HG03565 (cell line): ENCODE results near the gene TM7SF3.
"Not testable (repeated sequence)": the region's sequence is repeated elsewhere in the genome, so short reads cannot be mapped to it uniquely, and the experiment has no call there.

ENCODE experiments used
- ATAC-seq: cut with Tn5 transposase; IDR thresholded peaks from one replicate; pipeline ENCODE4 v1.9.1; 2021; ENCODE audit warnings: mild to moderate bottlenecking, moderate library complexity; ENCODE audit not compliant: unreplicated experiment

Gene TM7SF3

DNA sequence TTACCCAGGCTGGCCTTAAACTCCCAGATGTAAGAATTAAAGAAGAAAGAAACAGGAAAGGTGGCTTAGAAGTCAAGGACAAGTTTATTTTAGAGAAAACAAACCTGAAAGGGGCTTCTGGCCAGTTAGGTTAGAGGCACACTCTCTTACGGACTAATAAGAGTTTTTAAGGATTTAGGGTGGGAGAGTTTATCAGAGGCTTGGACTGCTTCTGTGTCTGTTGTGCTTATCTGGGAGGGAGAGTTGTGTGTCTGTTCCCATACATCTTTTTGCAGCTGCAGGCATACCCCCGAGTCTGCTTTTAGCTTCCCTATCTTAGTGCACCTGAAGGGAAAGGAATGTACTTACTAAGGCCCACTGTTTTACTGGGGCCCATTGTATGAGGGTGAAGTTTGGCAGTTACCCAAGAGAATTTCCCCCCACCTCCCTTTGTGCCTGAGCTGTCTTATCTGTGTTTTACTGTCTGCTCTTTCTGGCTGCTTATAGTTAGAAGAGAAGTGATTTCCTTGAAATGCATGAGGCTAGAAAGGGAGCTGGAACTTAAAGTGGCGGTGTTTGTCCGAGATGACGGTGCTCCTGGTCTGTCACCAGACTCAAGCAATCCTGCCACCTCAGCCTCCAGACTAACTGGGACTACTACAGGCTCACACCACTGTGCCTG is 3.1 kb upstream of the TM7SF3 start:
- not testable (repeated sequence) for ATAC-seq

DNA sequence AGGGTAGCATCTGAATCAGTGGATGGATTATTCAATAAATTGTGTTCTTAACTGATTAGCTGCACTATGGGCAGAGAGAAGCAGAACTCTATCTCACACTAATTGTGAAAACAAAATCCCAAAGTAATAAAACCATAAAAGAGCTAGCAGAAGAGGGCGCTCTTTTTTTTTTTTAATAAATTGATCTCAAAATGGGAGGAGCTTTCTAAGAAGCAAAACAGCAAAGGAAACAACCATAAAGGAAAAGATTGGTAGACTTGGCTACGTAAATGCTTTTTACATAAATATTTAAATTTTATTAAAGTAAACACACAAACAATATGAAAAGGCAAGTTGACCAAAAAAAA is 1.5 kb upstream of the TM7SF3 start:
- no peak for ATAC-seq

DNA sequence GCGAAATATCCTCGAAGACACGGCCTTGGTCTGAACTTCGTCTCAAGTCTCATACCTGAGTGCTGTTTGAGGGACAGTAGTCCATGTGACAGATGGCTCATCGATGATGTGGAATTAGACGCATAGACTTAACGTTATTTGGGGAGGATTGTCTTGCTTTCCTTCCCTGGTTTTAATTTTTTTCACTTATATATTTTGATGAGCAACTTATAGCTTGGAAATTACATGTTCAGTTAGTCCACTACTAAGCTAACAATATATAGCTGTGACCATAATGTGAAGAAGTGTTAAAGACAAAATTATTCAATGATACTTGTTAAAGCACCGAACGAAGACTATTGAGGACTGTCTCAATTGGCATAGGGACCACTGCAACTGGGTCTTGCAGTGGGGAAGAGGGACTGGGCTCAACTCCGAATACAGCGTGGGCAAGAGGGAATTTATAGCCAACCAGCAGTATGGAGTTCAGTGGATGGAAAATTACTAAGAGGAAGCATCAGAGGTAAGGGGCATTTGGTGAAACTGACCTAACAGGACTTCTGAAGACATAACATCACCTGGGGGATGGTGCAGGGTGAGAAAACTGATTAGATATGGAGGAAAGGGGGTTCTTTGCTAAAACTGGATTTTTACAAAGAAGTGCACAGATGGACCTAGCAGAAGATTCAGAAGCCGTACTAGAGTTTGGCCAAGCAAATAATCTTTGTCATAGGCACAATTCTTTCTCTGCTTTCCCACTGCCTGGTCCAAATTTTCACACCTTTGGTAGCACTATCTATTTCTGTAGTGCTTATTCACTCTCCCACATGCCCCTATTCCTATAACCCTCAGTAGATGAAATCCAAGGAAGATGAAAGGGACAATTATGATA is 910 bp upstream of the TM7SF3 start:
- no peak for ATAC-seq

DNA sequence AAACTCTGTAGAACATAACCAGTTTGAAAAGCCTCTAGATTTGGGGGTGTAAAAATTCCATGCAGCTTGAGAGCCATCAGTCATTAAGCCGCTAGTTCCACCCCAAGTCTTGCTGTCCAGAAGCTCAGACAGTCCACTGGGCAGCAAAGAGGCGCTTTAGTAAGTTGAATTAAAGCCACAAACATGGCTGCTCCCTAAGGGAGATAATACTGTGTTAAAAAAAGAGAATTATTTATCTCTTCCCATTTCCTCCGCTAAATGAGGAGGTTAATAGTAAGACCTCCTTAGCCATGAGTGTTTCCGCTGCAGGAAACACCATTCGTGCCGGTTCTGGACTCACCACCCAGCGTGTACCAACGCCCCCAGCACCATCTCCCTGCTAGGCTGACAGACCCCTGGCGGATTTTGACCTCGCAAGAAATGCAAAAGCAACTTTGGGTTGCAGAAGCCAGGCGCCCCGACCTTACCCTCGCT is 536 bp downstream of the TM7SF3 start:
- ATAC-seq: peak; percentile 5

DNA sequence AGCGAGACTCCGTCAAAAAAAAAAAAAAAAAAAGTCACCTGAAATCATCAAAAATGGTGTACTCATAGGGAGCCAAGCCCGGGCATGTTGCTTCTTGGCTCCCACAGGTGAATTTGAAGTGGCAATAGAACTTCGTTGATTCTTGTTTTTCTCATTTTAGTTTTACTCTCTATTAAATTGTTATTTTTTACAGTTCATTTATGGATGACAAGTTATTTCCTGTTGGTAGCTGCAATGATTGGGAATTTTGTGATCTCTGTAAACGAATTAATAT is 1.3 kb downstream of the TM7SF3 start:
- ATAC-seq: no peak

DNA sequence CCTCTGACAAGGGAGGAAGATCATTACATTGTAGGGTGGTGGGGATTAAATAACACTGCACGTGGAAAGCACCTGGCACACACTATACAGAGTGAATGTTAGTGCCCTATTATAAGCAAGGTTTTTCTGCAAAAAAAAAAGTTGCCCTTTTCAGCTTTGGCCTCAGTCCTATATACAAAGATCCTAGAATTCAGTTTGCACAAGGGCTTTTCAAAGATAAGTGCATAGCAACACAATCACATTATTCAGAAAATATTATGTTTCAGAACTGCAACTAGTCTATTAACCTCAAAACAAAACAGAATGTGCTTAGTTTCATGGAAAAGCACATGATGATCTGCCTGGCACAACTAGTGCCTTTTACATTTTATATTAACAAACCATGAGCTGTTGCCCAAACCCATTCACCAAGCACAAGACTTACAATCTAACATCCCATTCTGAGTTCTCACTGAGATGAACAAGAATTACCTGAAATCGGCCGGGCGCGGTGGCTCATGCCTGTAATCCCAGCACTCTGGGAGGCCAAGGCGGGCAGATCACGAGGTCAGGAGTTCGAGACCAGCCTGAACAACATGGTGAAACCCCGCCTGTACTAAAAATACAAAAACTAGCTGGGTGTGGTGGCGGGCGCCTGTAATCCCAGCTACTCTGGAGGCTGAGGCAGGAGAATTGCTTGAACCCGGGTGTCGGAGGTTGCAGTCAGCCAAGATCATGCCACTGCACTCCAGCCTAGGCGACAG is 1.8 kb downstream of the TM7SF3 start:
- ATAC-seq: no peak

DNA sequence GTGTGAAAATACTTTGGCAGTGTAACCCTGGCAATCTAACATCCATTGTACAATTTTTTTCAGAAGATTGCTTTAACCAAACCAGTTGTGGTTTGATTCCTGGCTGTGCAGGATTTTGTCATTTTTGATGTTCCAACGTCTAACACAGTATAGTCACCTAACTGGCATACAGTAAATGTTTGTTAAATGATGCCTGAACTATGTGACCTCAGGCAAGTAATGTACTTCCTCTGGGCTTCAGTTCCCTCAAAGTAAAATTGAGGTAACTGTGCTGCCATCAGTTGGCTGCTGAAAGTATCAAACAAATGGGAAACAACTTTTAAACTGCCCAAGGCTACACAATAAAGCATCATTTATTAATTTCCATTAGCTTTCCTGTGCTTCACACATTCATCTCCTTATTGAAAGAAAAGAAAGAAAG is 4.3 kb downstream of the TM7SF3 start:
- no peak for ATAC-seq

DNA sequence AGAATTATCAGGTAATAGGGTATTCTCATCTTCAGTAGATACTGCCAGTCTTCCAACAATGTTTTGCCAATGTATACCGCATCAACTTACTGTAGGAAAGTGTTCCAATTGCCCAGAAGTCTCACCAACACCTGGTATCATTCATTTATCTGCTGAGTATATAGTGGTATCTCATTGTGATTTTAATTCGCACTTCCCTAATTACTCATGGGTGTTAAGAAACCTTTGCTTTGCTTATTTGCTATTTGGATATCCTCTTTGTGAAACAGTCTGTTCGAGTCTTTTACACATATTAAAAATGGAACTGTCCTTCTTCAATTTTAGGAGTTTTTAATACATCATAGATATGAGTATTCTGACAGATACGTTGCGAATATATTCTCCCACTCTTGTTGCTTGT is 6.1 kb downstream of the TM7SF3 start:
- ATAC-seq: no peak

DNA sequence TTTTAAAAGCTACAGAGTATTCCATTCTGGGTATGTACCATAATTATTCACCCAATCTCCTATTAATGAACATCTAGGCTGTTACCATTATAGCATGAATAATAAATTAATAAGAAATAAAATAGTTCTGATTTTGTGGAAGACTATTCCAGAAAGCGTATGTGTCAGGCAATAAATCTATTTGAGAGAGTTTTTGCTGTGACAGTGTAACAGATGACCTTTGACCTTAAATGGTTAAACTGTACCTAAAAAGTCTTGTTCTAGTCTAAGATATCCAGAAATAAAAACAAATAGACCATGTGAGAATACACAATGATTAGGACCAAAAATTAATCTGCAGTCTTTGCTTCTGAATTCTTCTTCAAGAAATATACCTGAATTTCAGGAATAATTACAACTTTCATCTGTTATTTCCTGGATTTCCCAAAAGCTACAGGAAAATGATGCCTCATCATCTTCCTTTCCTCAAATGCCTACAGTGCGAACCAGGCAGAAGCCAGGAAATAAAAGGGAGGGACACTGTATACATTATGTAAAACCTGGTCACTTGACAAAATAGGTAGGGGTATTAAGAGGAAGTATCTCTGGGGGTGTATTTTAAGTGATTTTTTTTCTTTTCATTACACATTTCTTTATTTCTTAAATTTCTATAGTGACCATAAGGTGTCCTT is 7.3 kb downstream of the TM7SF3 start:
- no peak for ATAC-seq

DNA sequence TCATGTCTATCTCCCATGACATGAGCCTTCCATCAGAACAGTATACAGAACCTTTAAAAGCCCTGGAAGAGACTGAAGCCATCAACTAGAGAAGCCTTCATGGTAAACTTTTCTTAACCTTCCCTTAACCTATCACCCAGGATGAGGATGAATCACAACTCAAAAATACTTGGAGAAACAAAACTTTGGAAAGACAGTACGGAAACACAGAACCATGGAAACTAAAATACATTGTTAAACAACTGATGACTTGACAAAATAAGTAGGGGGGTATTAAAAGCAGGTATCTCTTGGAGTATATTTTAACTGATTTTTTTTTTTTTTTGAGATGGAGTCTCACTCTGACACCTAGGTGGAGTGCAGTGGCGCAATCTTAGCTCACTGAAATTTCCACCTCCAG is 8.7 kb downstream of the TM7SF3 start:
- no peak for ATAC-seq

DNA sequence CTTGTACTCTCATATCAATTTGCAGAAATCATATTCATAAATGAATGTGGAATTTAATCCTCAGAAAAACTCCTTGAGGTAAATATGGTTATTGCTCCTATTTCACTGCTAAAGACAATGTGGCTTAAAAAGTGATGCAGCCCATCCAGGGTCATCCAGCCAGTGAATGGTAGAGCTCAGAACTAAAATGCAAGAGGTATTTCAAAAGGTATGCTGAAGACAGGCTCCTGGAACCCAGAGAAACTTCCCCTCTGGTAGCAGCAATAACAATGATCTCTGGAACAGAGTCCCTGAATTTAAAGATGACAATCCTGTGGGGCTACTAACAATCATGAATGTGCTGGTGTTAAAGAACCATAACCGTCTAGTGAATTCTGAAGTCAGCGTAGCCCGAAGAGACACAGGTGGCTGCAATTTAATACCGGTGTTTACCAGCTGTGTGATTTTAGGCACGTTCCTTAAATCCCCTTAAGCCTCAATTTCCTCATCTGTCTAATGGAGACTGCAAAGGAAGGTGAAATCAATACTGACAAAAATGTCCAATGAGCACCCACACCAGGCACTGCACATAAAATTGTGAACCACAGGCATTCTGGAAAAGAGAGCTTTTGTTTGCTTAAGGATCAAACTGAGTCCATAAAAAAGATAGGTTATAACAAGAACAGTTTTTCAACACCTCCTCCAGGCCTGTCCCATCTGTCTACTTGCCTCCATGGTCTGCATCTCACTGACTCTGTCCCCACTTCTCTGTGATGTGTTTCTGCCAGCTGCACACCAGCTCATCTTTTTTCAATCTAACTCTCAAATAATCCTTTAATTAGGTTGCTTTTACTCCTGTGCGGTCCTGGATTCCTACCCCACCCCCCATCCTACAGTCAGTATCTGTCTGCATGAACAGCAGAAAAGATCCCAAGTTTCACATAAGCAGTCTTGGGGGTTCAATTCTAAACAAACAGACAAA is 10.5 kb downstream of the TM7SF3 start:
- ATAC-seq: no peak

DNA sequence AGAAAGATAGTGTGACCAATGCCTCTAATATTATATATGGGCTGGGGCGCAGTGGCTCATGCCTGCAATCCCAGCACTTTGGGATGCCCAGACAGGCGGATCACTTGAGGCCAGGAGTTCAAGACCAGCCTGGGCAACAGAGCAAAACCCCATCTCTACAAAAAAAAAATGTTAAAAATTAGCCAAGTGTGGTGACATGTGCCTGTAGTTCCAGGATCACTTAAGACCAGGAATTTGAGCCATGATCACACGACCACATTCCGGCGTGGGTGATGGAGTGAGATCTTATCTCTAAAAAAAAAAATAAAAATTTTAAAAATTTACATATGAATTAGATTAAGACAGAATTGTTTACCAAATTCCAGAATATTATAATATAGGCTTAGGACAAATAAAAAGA is 12.0 kb downstream of the TM7SF3 start:
- no peak for ATAC-seq

DNA sequence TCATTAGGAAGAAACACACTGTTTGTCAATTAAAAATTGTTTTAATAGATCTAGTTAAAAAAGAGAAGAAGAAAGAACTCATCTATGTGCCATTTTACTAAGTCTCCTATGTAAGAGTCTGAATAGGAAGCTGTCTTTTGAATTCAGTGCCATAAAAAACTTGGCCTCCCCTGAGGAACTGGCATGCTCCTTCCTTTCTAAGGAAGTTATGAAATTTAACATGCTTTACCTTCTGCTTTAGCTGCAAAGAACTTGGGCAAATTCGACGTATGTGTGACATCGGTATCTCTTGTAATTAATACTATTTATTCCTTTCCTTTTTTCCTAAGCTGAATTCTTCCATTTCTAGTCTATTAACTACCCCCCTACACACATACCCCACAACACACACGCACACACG is 12.5 kb downstream of the TM7SF3 start:
- ATAC-seq: no peak

DNA sequence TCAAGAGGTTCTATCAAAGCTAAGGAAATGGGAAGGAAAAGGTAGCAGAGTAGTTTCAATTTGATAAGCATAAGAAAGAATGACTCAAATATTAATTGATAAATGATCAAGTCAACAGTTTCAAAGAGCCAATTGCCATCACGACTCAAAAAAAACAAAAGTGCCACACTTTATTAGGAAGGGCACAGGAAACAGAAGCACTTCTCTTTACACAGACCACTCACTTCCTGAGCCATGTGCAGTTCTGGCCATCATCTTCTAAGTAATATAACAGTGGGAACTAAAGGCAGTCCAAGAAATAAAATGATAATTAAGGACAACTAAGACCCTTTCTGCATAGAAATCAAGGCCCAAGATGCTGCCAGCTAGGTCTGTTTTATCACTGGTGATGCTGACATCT is 13.2 kb downstream of the TM7SF3 start:
- ATAC-seq: no peak

DNA sequence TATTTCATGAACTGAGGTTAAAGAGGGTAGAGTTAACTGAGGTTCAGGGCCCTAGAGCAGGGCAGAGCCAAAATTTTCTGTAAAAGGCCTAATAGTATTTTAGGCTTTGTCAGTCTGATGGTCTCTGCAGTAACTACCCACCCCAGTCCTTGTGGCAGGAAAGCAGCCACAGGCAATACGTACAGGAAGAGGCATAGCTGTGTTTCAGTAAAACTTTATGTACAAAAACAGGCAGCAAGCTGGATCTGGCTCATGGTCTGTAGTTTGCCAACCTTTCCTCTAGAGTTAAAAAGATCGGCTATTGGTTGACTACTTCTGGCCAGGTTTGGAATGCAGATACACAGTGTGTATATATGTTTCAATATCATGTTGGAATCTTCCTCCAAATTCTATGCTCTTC is 17.2 kb downstream of the TM7SF3 start:
- ATAC-seq: no peak

DNA sequence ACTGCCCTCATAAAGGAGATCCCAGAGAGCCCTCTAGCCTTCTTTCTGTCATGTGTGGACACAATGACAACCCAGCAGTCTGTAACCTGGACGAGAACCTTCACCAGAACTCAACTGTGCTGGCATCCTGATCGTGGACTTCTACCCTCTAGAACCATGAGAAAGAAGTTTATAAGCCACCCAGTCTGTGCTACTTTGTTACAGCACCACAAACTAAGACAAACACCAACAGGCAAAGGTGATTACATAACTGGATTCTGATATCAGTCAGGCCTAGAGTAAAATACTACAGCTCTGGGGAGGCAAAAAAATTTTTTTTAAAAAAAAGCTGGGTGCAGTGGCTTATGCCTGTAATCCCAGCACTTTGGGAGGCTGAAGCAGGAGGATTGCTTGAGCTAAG is 18.5 kb downstream of the TM7SF3 start:
- no peak for ATAC-seq

DNA sequence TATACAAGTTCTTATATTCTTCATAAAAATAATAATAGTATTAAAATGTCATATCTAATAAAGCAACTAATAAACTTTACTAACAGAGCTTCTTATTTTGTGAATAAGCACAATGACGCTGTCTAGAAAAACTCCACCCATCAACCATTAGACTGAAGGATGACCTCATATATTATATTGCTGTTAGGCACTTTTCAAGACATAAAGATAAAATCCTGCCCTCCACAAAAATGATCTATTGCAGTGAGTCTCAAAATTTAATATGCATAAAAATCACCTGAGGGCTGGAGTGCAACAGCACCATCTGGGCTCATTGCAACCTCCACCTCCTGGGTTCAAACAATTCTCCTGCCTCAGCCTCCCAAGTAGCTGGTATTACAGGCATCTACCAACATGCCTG is 20.1 kb downstream of the TM7SF3 start:
- ATAC-seq: no peak

DNA sequence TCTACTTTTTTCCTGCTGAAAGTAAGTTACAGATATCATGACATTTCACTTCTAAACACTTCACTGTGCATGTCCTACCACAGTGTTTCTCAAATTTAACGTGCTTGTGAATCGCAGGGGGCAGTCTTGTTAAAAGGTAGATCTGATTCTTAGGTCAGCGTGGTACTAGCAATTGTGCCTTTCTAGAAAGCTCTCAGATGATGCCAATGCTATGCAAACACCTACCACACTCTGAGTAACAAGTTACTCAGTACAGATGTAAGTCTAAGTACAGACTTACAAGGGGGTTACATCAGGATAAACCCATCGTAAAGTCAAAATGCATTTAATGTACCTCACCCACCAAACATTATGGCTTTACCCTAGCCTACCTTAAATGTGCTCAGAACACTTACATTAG is 22.4 kb downstream of the TM7SF3 start:
- no peak for ATAC-seq

DNA sequence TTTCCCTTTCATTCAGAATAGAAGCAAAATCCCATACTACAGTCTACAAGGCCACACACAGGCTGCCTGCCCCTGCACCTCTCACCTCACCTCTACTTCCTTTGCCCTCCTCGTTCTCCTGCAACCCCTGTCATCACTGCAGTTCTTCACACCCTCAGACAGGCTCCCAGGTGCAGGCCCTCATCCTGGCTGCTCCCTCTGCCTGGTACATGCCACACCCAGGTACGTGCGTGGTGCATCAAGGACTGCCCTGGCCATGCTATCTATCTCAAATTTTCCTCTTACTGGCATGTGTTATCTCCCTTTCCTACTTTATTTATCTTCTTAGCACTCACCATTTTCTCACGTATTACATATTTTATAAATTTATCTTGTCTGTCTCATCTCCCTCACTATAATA is 24.3 kb downstream of the TM7SF3 start:
- no peak for ATAC-seq

DNA sequence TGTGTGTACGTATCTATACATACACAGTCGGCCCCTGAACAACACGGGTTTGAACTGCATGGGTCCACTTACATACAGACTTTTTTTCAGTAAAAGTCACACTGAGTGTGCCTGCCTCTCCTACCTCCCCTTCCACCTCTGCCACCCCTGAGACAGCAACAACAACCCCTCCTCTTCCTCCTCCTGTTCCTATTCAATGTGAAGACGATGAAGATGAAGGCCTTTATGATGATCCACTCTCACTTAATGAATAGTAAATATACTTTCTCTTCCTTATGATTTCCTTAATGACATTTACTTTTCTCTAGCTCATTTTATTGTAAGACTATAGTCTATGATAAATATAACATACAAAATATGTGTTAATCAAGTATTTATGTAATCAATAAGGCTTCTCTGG is 25.5 kb downstream of the TM7SF3 start:
- ATAC-seq: no peak
